Tibial artery (tissue), 4 donors: ENCODE data around the gene TRPT1.

ENCODE experiments used
- DNase-seq, 2 donors: peaks; one replicate each; pipeline ENCODE4 v3.0.0-alpha.2; 2019
- H3K27ac ChIP-seq, 2 donors: fragments of 200-600 bp; sonication (generic) in 1 of 2; 1 replicate in 1 of 2; 2 replicates in 1 of 2; pipeline ENCODE4 v1.5.1; 2018 to 2019; ENCODE audit warnings: mild to moderate bottlenecking in 1 of 2
- H3K27me3 ChIP-seq, 2 donors: fragments of 200-600 bp; sonication (generic) in 1 of 2; one replicate each; pipeline versions ENCODE4 v1.5.1 to v1.6.0; 2016 to 2019
- H3K36me3 ChIP-seq, 3 donors: fragments of 200-600 bp; sonication (generic) in 2 of 3; one replicate each; pipeline ENCODE4 v1.5.1; 2016 to 2019; ENCODE audit warnings: mild to moderate bottlenecking in 2 of 3
- H3K4me1 ChIP-seq, 4 donors: fragments of 200-600 bp; sonication (generic) in 2 of 4; 1 replicate in 3 of 4; 2 replicates in 1 of 4; pipeline ENCODE4 v1.5.1; 2016 to 2019
- H3K4me3 ChIP-seq, 2 donors: fragments of 200-600 bp; sonication (generic) in 1 of 2; 1 replicate in 1 of 2; 2 replicates in 1 of 2; pipeline ENCODE4 v1.5.1; 2018 to 2019; ENCODE audit warnings: mild to moderate bottlenecking in 2 of 2
- H3K9me3 ChIP-seq, 3 donors: fragments of 200-600 bp; sonication (generic) in 1 of 3; one replicate each; pipeline ENCODE4 v1.5.1; 2016 to 2019
- CTCF ChIP-seq, 2 experiments: fragments of 200-600 bp in 1 of 2; fragments of 450-650 bp in 1 of 2; IDR thresholded peaks; one replicate each; pipeline ENCODE4 v1.5.1; 2017 to 2019; ENCODE audit warnings: antibody characterized with exemption in 2 of 2, mild to moderate bottlenecking in 1 of 2, moderate library complexity in 1 of 2
- intact Hi-C: fragments of 100-400 bp; cut with DNase I; formaldehyde crosslinking; loops from one replicate; pipeline ENCODE4 v1.15.0; 2023; ENCODE audit warnings: low total_unique reads

The TRPT1 gene

GRCh38 chr11:64223001-64223651 is 2.9 kb downstream of the TRPT1 start:
- peaks cover 0 to 22% (median 8%) of the 10 kb centered on the region in 3 donors for H3K36me3 ChIP-seq
- H3K4me1 ChIP-seq = peaks cover 0 to 28% (median 26%) of the 10 kb centered on the region in 4 donors
- no peak overlapping the region for H3K27ac ChIP-seq
- no peaks in the 10 kb centered on the region for H3K27me3 ChIP-seq
- intact Hi-C loops = no loop called here
- no peak overlapping the region for H3K4me3 ChIP-seq
- TF ChIP-seq CTCF (IDR thresholded peaks at IDR 0.05) = no peak
- no peak for DNase-seq
- H3K9me3 ChIP-seq = no peaks in the 10 kb centered on the region

GRCh38 chr11:64222651-64223000 is 3.4 kb downstream of the TRPT1 start:
- no peak for TF ChIP-seq CTCF (IDR thresholded peaks at IDR 0.05)
- DNase-seq = no peak
- H3K27me3 ChIP-seq = no peaks in the 10 kb centered on the region
- intact Hi-C loops = no loop called here
- H3K9me3 ChIP-seq = no peaks in the 10 kb centered on the region
- H3K27ac ChIP-seq = no peak overlapping the region
- no peak overlapping the region for H3K4me3 ChIP-seq
- H3K36me3 ChIP-seq = peaks cover 0 to 22% (median 8%) of the 10 kb centered on the region in 3 donors
- peaks cover 0 to 24% (median 23%) of the 10 kb centered on the region in 4 donors for H3K4me1 ChIP-seq

- H3K4me1 ChIP-seq = peaks cover 0 to 15% (median 10%) of the 10 kb centered on the region in 4 donors
- no peak overlapping the region for H3K4me3 ChIP-seq
- intact Hi-C loops = no loop called here
- H3K27ac ChIP-seq = no peak overlapping the region
- peaks cover 0 to 22% (median 8%) of the 10 kb centered on the region in 3 donors for H3K36me3 ChIP-seq
- no peak for TF ChIP-seq CTCF (IDR thresholded peaks at IDR 0.05)
- H3K9me3 ChIP-seq = no peaks in the 10 kb centered on the region
- no peak for DNase-seq
- no peaks in the 10 kb centered on the region for H3K27me3 ChIP-seq
Measured at GRCh38 chr11:64220798-64221197, 5.2 kb downstream of the TRPT1 start.

GRCh38 chr11:64220271-64220670 is 5.7 kb downstream of the TRPT1 start:
- no peaks in the 10 kb centered on the region for H3K27me3 ChIP-seq
- intact Hi-C loops = no loop called here
- DNase-seq = no peak
- peaks cover 0 to 12% (median 5%) of the 10 kb centered on the region in 4 donors for H3K4me1 ChIP-seq
- H3K36me3 ChIP-seq = peaks cover 0 to 22% (median 8%) of the 10 kb centered on the region in 3 donors
- H3K9me3 ChIP-seq = no peaks in the 10 kb centered on the region
- H3K27ac ChIP-seq = no peak overlapping the region
- H3K4me3 ChIP-seq = no peak overlapping the region
- TF ChIP-seq CTCF (IDR thresholded peaks at IDR 0.05) = no peak

GRCh38 chr11:64219755-64220154 is 6.2 kb downstream of the TRPT1 start:
- H3K27ac ChIP-seq = no peak overlapping the region

More at GRCh38 chr11:64219755-64220154, 6.2 kb downstream of the TRPT1 start:
- no peak for TF ChIP-seq CTCF (IDR thresholded peaks at IDR 0.05)
- no peaks in the 10 kb centered on the region for H3K27me3 ChIP-seq
- no peaks in the 10 kb centered on the region for H3K9me3 ChIP-seq
- no peak for DNase-seq
- H3K4me3 ChIP-seq = no peak overlapping the region
- H3K4me1 ChIP-seq = peaks cover 0 to 7% (median 1%) of the 10 kb centered on the region in 4 donors
- intact Hi-C loops = no loop called here
- peaks cover 0 to 22% (median 8%) of the 10 kb centered on the region in 3 donors for H3K36me3 ChIP-seq
